ENCODE data around the gene TOM1L2. TPM values are rescaled to one million over a fixed set of nuclear protein-coding genes. Genes with fewer than 3 reads are reported as not detected.

The TOM1L2 gene
- total RNA-seq, 3 donors from 2014 or later (not counting 1 experiment from before 2014, with no cell fraction given) = 35.7 to 43.2 (median 35.7) TPM

- ATAC-seq (no peak), DNase-seq (no peak)
- no peaks in the 10 kb centered on the region for H3K27me3 Mint-ChIP-seq (ENCODE audit: low read depth in 2 of 2)
- H3K27me3 ChIP-seq (ENCODE audit: control insufficient read depth, insufficient read depth, low read length) = no peaks in the 10 kb centered on the region
- no peak overlapping the region for H3K4me3 Mint-ChIP-seq
- no peaks in the 10 kb centered on the region for H3K36me3 Mint-ChIP-seq
- WGBS (ENCODE audit: insufficient coverage) = 71% methylated on average over 2 of the region's 3 CpGs
- intact Hi-C loops (cut with micrococcal nuclease) = no loop called here
- no peak overlapping the region for H3K27ac Mint-ChIP-seq
- no peak overlapping the region for H3K27ac ChIP-seq (ENCODE audit: low read length)
- peaks cover 29 to 51% of the 10 kb centered on the region in 2 donors for H3K4me1 Mint-ChIP-seq
- TF ChIP-seq CTCF (IDR thresholded peaks at IDR 0.05) = no peak
- peaks cover 6% of the 10 kb centered on the region for H3K4me1 ChIP-seq (ENCODE audit: control insufficient read depth, insufficient read depth, low read length)
- H3K36me3 ChIP-seq (ENCODE audit: control insufficient read depth, insufficient read depth, low read length) = no peaks in the 10 kb centered on the region
- no peaks in the 10 kb centered on the region for H3K9me3 ChIP-seq (ENCODE audit: control insufficient read depth, insufficient read depth, low read length)
- no peaks in the 10 kb centered on the region for H3K9me3 Mint-ChIP-seq
- H3K4me3 ChIP-seq (ENCODE audit: low read length) = no peak overlapping the region
Measured at GRCh38 chr17:17966399-17966798, 5.8 kb downstream of the TOM1L2 start.

DNA sequence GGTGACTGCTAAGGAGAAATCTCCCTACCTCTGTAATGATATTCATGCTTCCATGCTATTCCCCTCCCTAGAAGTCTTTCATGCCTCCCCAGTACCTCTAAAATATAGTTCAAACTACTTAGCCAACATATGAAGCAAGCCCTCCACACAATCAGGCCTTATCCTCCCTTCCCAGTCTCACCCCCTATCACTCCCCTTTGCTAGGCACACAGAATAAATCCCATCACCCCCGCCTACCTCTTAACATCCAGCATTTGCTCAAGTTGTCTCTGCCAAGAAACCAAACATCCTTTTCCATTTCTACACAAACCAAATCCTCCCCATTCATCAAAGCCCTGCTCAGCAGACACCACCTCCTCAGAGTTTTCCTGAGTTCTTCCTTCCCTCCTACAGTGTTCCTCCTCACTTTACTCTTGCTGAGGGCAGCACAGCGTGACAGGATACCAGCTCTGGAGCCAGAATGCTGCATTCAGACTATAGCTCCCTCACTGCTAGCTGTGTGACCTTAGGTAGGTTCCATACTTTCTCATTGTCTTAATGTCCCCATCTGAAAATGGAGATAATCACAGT, 7.0 kb downstream of the TOM1L2 start:
- Mint-ChIP-seq H3K27ac (peak overlapping the region in 1 of 2 donors; percentile 3), H3K27me3 (ENCODE audit: low read depth in 2 of 2) (no peaks in the 10 kb centered on the region), H3K4me1 (peaks cover 28 to 50% of the 10 kb centered on the region in 2 donors), H3K4me3 (no peak overlapping the region), H3K9me3 (no peaks in the 10 kb centered on the region), H3K36me3 (no peaks in the 10 kb centered on the region)
- H3K4me1 ChIP-seq (ENCODE audit: control insufficient read depth, insufficient read depth, low read length) = peaks cover 2% of the 10 kb centered on the region
- H3K4me3 ChIP-seq (ENCODE audit: low read length) = no peak overlapping the region
- TF ChIP-seq CTCF (IDR thresholded peaks at IDR 0.05) = no peak
- no peak overlapping the region for H3K27ac ChIP-seq (ENCODE audit: low read length)
- no peak for DNase-seq
- H3K36me3 ChIP-seq (ENCODE audit: control insufficient read depth, insufficient read depth, low read length) = no peaks in the 10 kb centered on the region
- 95% methylated on average over 2 of the region's 2 CpGs for WGBS (ENCODE audit: insufficient coverage)
- no peaks in the 10 kb centered on the region for H3K9me3 ChIP-seq (ENCODE audit: control insufficient read depth, insufficient read depth, low read length)
- ATAC-seq = no peak
- intact Hi-C loops (cut with micrococcal nuclease) = no loop called here
- H3K27me3 ChIP-seq (ENCODE audit: control insufficient read depth, insufficient read depth, low read length) = no peaks in the 10 kb centered on the region

DNA sequence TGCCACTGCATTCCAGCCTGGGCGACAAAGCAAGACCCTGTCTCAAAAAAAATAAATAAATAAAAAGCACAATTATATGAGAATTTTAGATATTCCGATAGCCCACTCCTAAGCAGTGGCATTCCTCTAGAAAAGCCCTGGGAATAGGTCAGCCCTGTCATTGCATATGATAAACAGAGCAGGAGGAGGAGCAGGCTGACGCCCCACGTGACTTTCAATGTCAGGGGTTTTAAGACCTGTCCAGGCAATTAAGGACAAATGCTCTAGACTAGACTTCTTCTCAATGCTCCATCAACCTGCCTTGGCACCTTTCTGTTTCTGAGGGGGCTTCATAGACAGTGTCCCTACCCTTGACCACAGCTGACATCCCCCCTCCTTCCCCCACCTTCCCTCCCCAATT, 7.5 kb downstream of the TOM1L2 start:
- no peak overlapping the region for H3K27ac Mint-ChIP-seq
- Histone ChIP-seq H3K4me3 (ENCODE audit: low read length) (no peak overlapping the region), H3K27me3 (ENCODE audit: control insufficient read depth, insufficient read depth, low read length) (no peaks in the 10 kb centered on the region), H3K27ac (ENCODE audit: low read length) (no peak overlapping the region), H3K4me1 (ENCODE audit: control insufficient read depth, insufficient read depth, low read length) (peaks cover 5% of the 10 kb centered on the region), H3K36me3 (ENCODE audit: control insufficient read depth, insufficient read depth, low read length) (no peaks in the 10 kb centered on the region), H3K9me3 (ENCODE audit: control insufficient read depth, insufficient read depth, low read length) (no peaks in the 10 kb centered on the region)
- no peaks in the 10 kb centered on the region for H3K9me3 Mint-ChIP-seq
- intact Hi-C loops (cut with micrococcal nuclease) = no loop called here
- TF ChIP-seq CTCF (IDR thresholded peaks at IDR 0.05) = no peak
- peaks cover 29 to 54% of the 10 kb centered on the region in 2 donors for H3K4me1 Mint-ChIP-seq
- ATAC-seq = no peak
- no peaks in the 10 kb centered on the region for H3K27me3 Mint-ChIP-seq (ENCODE audit: low read depth in 2 of 2)
- DNase-seq = no peak
- no peak overlapping the region for H3K4me3 Mint-ChIP-seq
- no peaks in the 10 kb centered on the region for H3K36me3 Mint-ChIP-seq
- 100% methylated on average over 3 of the region's 4 CpGs for WGBS (ENCODE audit: insufficient coverage)

Measured in natural killer cell (primary cell).